ENCODE data around the gene RAB26. TPM values are rescaled to one million over a fixed set of nuclear protein-coding genes. Genes with fewer than 3 reads are reported as not detected.

The RAB26 gene
- total and polyA plus RNA-seq, 2 of the 13 experiments (the other 11 are each of a cell fraction or from before 2014, with no cell fraction given), result 0.86 to 3.6 TPM

DNA sequence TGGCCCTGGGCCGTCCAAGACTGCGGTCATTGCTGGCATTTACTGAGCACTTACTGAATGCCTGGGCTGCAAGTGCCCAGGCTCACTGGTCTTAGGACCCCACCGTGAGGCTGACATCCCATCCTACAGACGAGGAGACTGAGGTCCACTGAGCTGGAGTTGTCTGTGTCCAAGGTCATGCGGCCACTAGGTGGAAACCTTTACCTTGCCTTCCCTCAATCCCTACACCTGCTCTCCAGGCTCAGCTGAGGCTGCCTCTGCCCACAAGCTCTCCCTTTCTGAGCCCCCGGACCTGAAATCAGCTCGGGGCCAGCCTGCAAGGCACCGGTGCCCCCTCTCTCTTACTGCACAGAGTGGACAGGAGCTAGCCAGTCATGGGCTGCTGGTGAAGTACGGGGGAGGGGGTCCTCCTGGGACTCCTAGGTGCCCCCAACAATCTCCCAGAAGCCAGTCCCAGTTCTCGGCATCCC lies 46.5 kb downstream of the RAB26 start (continued):
- TF ChIP-seq, protein P1, sequence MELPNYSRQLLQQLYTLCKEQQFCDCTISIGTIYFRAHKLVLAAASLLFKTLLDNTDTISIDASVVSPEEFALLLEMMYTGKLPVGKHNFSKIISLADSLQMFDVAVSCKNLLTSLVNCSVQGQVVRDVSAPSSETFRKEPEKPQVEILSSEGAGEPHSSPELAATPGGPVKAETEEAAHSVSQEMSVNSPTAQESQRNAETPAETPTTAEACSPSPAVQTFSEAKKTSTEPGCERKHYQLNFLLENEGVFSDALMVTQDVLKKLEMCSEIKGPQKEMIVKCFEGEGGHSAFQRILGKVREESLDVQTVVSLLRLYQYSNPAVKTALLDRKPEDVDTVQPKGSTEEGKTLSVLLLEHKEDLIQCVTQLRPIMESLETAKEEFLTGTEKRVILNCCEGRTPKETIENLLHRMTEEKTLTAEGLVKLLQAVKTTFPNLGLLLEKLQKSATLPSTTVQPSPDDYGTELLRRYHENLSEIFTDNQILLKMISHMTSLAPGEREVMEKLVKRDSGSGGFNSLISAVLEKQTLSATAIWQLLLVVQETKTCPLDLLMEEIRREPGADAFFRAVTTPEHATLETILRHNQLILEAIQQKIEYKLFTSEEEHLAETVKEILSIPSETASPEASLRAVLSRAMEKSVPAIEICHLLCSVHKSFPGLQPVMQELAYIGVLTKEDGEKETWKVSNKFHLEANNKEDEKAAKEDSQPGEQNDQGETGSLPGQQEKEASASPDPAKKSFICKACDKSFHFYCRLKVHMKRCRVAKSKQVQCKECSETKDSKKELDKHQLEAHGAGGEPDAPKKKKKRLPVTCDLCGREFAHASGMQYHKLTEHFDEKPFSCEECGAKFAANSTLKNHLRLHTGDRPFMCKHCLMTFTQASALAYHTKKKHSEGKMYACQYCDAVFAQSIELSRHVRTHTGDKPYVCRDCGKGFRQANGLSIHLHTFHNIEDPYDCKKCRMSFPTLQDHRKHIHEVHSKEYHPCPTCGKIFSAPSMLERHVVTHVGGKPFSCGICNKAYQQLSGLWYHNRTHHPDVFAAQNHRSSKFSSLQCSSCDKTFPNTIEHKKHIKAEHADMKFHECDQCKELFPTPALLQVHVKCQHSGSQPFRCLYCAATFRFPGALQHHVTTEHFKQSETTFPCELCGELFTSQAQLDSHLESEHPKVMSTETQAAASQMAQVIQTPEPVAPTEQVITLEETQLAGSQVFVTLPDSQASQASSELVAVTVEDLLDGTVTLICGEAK (IDR thresholded peaks at IDR 0.05), result no peak
- TF ChIP-seq, protein P1 (CRISPR knock-in tag; IDR thresholded peaks at IDR 0.05), result 0 out of 2 replicates have a peak, but pooled peaks have one; percentile 30
- TF ChIP-seq TBX2 (CRISPR knock-in tag; IDR thresholded peaks at IDR 0.05; ENCODE audit: borderline replicate concordance) (peak; percentile 21; the same call in 1 of the 2 replicates), ZNF451 (CRISPR knock-in tag; IDR thresholded peaks at IDR 0.05) (0 out of 2 replicates have a peak, but pooled peaks have one; percentile 37), ZFX (CRISPR knock-in tag; IDR thresholded peaks at IDR 0.05; ENCODE audit: low read depth) (0 out of 2 replicates have a peak, but pooled peaks have one; percentile 1), ETV6 (CRISPR knock-in tag; conservative IDR thresholded peaks at IDR 0.05) (no peak), ZNF33A (CRISPR knock-in tag; IDR thresholded peaks at IDR 0.05; ENCODE audit: borderline replicate concordance) (no peak), ZNF501 (CRISPR knock-in tag; IDR thresholded peaks at IDR 0.05) (0 out of 2 replicates have a peak, but pooled peaks have one; percentile 32), TOPORS (CRISPR knock-in tag; IDR thresholded peaks at IDR 0.05) (no peak), ZNF350 (CRISPR knock-in tag; IDR thresholded peaks at IDR 0.05; ENCODE audit: borderline replicate concordance, low read depth) (no peak), ZNF12 (CRISPR knock-in tag; IDR thresholded peaks at IDR 0.05) (no peak), RAD21 (CRISPR knock-in tag; IDR thresholded peaks at IDR 0.05) (peak; percentile 77), RFX5 (IDR thresholded peaks at IDR 0.05; ENCODE audit: low read depth, low read length) (no peak), ZNF296 (CRISPR knock-in tag; conservative IDR thresholded peaks at IDR 0.05) (no peak), ADNP (CRISPR knock-in tag; IDR thresholded peaks at IDR 0.05) (peak; percentile 97), GPN1 (CRISPR knock-in tag; IDR thresholded peaks at IDR 0.05; ENCODE audit: borderline replicate concordance) (no peak), ZNF674 (CRISPR knock-in tag; IDR thresholded peaks at IDR 0.05; ENCODE audit: low read depth) (no peak), ZSCAN21 (CRISPR knock-in tag; IDR thresholded peaks at IDR 0.05; ENCODE audit: borderline replicate concordance) (peak; percentile 38; the same call in 1 of the 2 replicates), KDM2A (CRISPR knock-in tag; IDR thresholded peaks at IDR 0.05; ENCODE audit: borderline replicate concordance, low read depth) (peak; percentile 19; the same call in 1 of the 2 replicates)
- TF ChIP-seq, protein P2, sequence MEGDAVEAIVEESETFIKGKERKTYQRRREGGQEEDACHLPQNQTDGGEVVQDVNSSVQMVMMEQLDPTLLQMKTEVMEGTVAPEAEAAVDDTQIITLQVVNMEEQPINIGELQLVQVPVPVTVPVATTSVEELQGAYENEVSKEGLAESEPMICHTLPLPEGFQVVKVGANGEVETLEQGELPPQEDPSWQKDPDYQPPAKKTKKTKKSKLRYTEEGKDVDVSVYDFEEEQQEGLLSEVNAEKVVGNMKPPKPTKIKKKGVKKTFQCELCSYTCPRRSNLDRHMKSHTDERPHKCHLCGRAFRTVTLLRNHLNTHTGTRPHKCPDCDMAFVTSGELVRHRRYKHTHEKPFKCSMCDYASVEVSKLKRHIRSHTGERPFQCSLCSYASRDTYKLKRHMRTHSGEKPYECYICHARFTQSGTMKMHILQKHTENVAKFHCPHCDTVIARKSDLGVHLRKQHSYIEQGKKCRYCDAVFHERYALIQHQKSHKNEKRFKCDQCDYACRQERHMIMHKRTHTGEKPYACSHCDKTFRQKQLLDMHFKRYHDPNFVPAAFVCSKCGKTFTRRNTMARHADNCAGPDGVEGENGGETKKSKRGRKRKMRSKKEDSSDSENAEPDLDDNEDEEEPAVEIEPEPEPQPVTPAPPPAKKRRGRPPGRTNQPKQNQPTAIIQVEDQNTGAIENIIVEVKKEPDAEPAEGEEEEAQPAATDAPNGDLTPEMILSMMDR (CRISPR knock-in tag; IDR thresholded peaks at IDR 0.05), result peak; percentile 93
